Mammary epithelial cell (primary cell): ENCODE measurements around the gene MBP.

Experiments used
- EZH2 ChIP-seq: IDR thresholded peaks from 2 replicates; pipeline ENCODE4 v1.6.1; 2012; ENCODE audit warnings: low read length, inconsistent platforms, borderline replicate concordance
- TF ChIP-seq, protein P1 (sequence below), 2 donors: IDR thresholded peaks in 1 of 2; conservative IDR thresholded peaks in 1 of 2; 2 replicates each; pipeline ENCODE4 v1.5.1; 2011 to 2012; ENCODE audit warnings: inconsistent platforms in 2 of 2, low read length in 2 of 2, mild to moderate bottlenecking in 2 of 2, control low read depth in 1 of 2, low read depth in 1 of 2; ENCODE audit not compliant: insufficient read depth in 1 of 2; ENCODE audit errors: extremely low read depth in 1 of 2

DNA sequence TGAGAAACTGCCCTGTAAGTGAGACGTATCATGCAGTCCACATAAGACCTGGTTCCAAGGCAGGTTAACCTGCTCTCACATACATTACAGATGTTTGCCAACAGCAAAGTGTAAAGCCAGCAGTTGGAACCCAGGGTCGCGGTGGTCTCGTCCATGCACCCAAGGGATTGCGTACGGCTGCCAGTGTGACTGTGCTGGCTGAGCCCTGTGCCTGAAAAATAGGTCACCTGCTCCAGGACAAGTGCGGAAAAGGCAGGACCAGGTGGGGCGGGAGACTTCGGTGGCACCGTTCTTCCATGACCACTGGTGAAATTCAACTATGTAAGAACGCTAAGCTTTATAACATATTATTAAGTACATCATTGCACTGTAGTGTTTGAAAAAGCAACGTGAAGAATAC, 110.5 kb downstream of the MBP start:
- TF ChIP-seq, protein P1, sequence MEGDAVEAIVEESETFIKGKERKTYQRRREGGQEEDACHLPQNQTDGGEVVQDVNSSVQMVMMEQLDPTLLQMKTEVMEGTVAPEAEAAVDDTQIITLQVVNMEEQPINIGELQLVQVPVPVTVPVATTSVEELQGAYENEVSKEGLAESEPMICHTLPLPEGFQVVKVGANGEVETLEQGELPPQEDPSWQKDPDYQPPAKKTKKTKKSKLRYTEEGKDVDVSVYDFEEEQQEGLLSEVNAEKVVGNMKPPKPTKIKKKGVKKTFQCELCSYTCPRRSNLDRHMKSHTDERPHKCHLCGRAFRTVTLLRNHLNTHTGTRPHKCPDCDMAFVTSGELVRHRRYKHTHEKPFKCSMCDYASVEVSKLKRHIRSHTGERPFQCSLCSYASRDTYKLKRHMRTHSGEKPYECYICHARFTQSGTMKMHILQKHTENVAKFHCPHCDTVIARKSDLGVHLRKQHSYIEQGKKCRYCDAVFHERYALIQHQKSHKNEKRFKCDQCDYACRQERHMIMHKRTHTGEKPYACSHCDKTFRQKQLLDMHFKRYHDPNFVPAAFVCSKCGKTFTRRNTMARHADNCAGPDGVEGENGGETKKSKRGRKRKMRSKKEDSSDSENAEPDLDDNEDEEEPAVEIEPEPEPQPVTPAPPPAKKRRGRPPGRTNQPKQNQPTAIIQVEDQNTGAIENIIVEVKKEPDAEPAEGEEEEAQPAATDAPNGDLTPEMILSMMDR (conservative IDR thresholded peaks at IDR 0.05 in 1 of 2, IDR thresholded peaks at IDR 0.05 in 1 of 2; ENCODE audit: extremely low read depth in 1 of 2, insufficient read depth in 1 of 2, low read depth in 1 of 2, low read length in 2 of 2) = no peak
- no peak for TF ChIP-seq EZH2
